Measurements from ENCODE around the gene CYP2C19.
"Not testable (repeated sequence)": the region's sequence is repeated elsewhere in the genome, so short reads cannot be mapped to it uniquely, and the experiment has no call there.

DNA sequence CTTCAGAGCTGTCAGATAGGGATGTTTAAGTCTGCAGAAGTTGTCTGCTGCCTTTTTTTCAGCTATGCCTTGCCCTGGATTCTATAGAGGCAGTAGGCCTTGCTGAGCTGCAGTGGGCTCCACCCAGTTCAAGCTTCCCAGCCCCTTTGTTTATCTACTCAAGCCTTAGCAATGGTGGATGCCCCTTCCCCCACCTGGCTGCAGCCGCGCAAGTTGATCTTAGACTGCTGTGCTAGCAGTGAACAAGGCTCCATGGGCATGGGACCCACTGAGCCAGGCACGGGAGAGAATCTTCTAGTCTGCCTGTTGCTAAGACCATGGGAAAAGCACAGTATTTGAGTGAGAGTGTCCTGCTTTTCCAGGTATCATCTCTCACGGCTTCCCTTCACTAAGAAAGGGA is 38.1 kb downstream of the CYP2C19 start:
- TF ChIP-seq CTCF (optimal IDR thresholded peaks at IDR 0.05 in 1 of 3, IDR thresholded peaks at IDR 0.05 in 1 of 3, conservative IDR thresholded peaks at IDR 0.05 in 1 of 3; ENCODE audit: extremely low read depth in 1 of 3, insufficient read depth in 2 of 3, low read length in 3 of 3); EZH2 (IDR thresholded peaks at IDR 0.05; ENCODE audit: low read length): not testable (repeated sequence)

Measured in keratinocyte (primary cell).